Adrenal gland (tissue), 12 donors: ENCODE data around the gene NUDT21. TPM values are rescaled to one million over a fixed set of nuclear protein-coding genes. Genes with fewer than 3 reads are reported as not detected.
"Not testable (repeated sequence)": the region's sequence is repeated elsewhere in the genome, so short reads cannot be mapped to it uniquely, and the experiment has no call there.

Experiments used
- DNase-seq, 7 donors: peaks; one replicate each; pipeline ENCODE4 v3.0.0-alpha.2; 2019 to 2020
- H3K27ac ChIP-seq, 5 donors: fragments of 200-600 bp; sonication (generic) in 4 of 5; 1 replicate in 3 of 5; 2 replicates in 2 of 5; pipeline versions ENCODE4 v1.5.1 to v1.8.0; 2016 to 2020; ENCODE audit warnings: mild to moderate bottlenecking in 1 of 5
- H3K27me3 ChIP-seq: fragments of 200-600 bp; 2 replicates; pipeline ENCODE4 v1.8.0; 2021
- H3K36me3 ChIP-seq, 2 donors: fragments of 200-600 bp; replicated peaks in 1 of 2; 1 replicate in 1 of 2; 2 replicates in 1 of 2; pipeline versions ENCODE4 v1.5.1 to v1.8.0; 2018 to 2022
- H3K4me1 ChIP-seq, 2 donors: fragments of 200-600 bp; replicated peaks in 1 of 2; 1 replicate in 1 of 2; 2 replicates in 1 of 2; pipeline versions ENCODE4 v1.5.1 to v1.8.0; 2018 to 2021
- H3K4me3 ChIP-seq, 4 donors: fragments of 200-600 bp; sonication (generic) in 3 of 4; one replicate each; pipeline ENCODE4 v1.5.1; 2016 to 2018
- H3K9me3 ChIP-seq, 3 donors: fragments of 200-600 bp; sonication (generic) in 1 of 3; replicated peaks in 1 of 3; 1 replicate in 2 of 3; 2 replicates in 1 of 3; pipeline versions ENCODE4 v1.5.1 to v1.8.0; 2016 to 2021
- POLR2A ChIP-seq, 2 donors: fragments of 450-650 bp; IDR thresholded peaks; one replicate each; pipeline ENCODE4 v1.6.1; 2017; ENCODE audit warnings: antibody characterized with exemption in 2 of 2, mild to moderate bottlenecking in 2 of 2, moderate library complexity in 1 of 2
- WGBS, 4 donors: extraction: QIAGEN DNeasy Blood & Tissue Kit in 2 of 4; methylation state at CpG; one replicate each; pipeline versions ENCODE4 v1.1.5 to v1.1.7; 2013 to 2017; 5-methylcytosine and 5-hydroxymethylcytosine counted together
- intact Hi-C, 2 donors: fragments of 100-400 bp; cut with DNase I; formaldehyde crosslinking; loops; one replicate each; pipeline versions ENCODE4 v1.14.1 to v1.15.0; 2022 to 2023
- polyA plus RNA-seq, 3 donors: library from polyadenylated mRNA; stranded (reverse); fragments of 200-250 nt in 2 of 3; fragments of 350-450 nt in 1 of 3; fragmentation: Illumina TruSeq in 1 of 3; extraction: RNeasy Lipid Tissue Mini Kit (QIAGEN cat#74804) in 1 of 3; gene quantifications; one replicate each; pipeline ENCODE4 v1.2.3, GENCODE V29; 2013 to 2014
- total RNA-seq, 9 donors: library from RNA; depleted of rRNA in 4 of 9; stranded (reverse); fragments of >200 nt in 4 of 9; fragments of 120-200 nt in 1 of 9; fragmentation: NEBNext Ultra II Directional in 1 of 9; extraction: Animal tissue kit (Norgen Biotek cat#: 25700) in 1 of 9; gene quantifications; one replicate each; pipeline versions ENCODE4 v1.1.0 to v1.2.4, GENCODE V29; 2013 to 2023
- TF ChIP-seq, protein P1 (sequence below), 6 experiments: fragments of 450-650 bp in 4 of 6; fragments of 200-600 bp in 2 of 6; sonication (generic) in 1 of 6; IDR thresholded peaks; 1 replicate in 5 of 6; 2 replicates in 1 of 6; pipeline versions ENCODE4 v1.5.1 to v1.8.0; 2016 to 2021; ENCODE audit warnings: antibody characterized with exemption in 6 of 6, mild to moderate bottlenecking in 2 of 6, moderate library complexity in 1 of 6
- donor health status: healthy with polysubstance abuse.
- donor health status: Bipolar disorder and iron deficiency.
- donor health status: DM: yes; HTN: yes; CAD: no.
- donor health status: DM: no; HTN: no; CAD: no.
- donor health status: DM: no; HTN: no; CAD: no.
- donor health status: DM: yes; HTN: yes; CAD: no.

Gene NUDT21
- total and polyA plus RNA-seq, 12 donors, result 20.1 to 113 (median 77.1) TPM

GRCh38 chr16:56387396-56387795, 63.7 kb downstream of the NUDT21 start:
- peaks cover 0 to 5% of the 10 kb centered on the region in 2 donors for H3K4me1 ChIP-seq
- no peak overlapping the region for H3K27ac ChIP-seq
- H3K4me3 ChIP-seq, result no peak overlapping the region
- TF ChIP-seq POLR2A (IDR thresholded peaks at IDR 0.05), result no peak
- TF ChIP-seq, protein P1, sequence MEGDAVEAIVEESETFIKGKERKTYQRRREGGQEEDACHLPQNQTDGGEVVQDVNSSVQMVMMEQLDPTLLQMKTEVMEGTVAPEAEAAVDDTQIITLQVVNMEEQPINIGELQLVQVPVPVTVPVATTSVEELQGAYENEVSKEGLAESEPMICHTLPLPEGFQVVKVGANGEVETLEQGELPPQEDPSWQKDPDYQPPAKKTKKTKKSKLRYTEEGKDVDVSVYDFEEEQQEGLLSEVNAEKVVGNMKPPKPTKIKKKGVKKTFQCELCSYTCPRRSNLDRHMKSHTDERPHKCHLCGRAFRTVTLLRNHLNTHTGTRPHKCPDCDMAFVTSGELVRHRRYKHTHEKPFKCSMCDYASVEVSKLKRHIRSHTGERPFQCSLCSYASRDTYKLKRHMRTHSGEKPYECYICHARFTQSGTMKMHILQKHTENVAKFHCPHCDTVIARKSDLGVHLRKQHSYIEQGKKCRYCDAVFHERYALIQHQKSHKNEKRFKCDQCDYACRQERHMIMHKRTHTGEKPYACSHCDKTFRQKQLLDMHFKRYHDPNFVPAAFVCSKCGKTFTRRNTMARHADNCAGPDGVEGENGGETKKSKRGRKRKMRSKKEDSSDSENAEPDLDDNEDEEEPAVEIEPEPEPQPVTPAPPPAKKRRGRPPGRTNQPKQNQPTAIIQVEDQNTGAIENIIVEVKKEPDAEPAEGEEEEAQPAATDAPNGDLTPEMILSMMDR (IDR thresholded peaks at IDR 0.05), result no peak
- intact Hi-C loops, result no loop called here
- H3K36me3 ChIP-seq, result peaks cover 0 to 45% of the 10 kb centered on the region in 2 donors
- DNase-seq, result no peak
- H3K9me3 ChIP-seq, result no peaks in the 10 kb centered on the region
- 93 to 99% (median 94%) methylated on average over 3 of the region's 3 CpGs for WGBS, 4 donors
- H3K27me3 ChIP-seq, result no peaks in the 10 kb centered on the region

DNA sequence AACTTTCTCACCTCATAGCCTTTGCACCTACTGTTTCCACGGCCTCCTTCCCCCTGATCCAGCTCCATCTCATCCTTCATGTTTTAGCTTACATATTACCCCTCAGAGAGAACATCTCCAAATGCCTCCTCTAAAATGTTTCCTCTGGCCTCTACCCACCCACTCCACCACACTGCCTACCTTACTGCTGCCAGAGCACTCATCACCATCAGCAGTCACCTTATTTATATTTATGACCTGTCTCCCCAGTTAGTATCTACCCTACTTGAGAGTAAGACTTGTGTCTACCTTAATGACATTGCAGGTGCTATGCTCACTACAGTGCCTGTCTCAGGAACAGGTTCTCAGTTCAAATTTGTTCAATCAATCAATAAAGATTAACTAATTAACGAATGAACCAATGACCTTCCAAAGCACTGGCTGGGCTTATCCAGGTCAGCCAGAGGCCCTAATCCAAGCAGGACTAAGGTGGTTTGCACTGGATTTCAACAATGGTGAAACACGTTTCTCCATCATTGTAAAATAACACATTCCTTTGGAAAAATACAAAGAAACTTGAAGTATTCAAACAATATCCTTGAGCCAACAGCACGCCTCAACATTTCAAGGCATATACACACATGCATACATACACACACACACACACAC, 66.9 kb downstream of the NUDT21 start:
- H3K27me3 ChIP-seq, result no peaks in the 10 kb centered on the region
- DNase-seq, result no peak
- no peak overlapping the region for H3K4me3 ChIP-seq
- no peak for TF ChIP-seq POLR2A (IDR thresholded peaks at IDR 0.05)
- TF ChIP-seq, protein P1 (IDR thresholded peaks at IDR 0.05), result no peak
- intact Hi-C loops, result no loop called here
- 90 to 93% (median 92%) methylated on average over 4 of the region's 4 CpGs for WGBS, 4 donors
- H3K9me3 ChIP-seq, result no peaks in the 10 kb centered on the region
- H3K4me1 ChIP-seq, result no peaks in the 10 kb centered on the region
- H3K27ac ChIP-seq, result no peak overlapping the region
- H3K36me3 ChIP-seq, result peaks cover 0 to 33% of the 10 kb centered on the region in 2 donors

- Histone ChIP-seq H3K4me3 (no peak overlapping the region), H3K27me3 (no peaks in the 10 kb centered on the region), H3K36me3 (peaks cover 0 to 21% of the 10 kb centered on the region in 2 donors), H3K27ac (no peak overlapping the region), H3K4me1 (no peaks in the 10 kb centered on the region), H3K9me3 (no peaks in the 10 kb centered on the region)
- 71 to 84% (median 77%) methylated on average over 5 of the region's 5 CpGs for WGBS, 4 donors
- TF ChIP-seq, protein P1 (IDR thresholded peaks at IDR 0.05), result no peak
- no peak for DNase-seq
- intact Hi-C loops, result no loop called here
Measured at GRCh38 chr16:56382901-56383355, 68.2 kb downstream of the NUDT21 start.

- Histone ChIP-seq H3K4me1 (no peaks in the 10 kb centered on the region), H3K4me3 (no peak overlapping the region), H3K36me3 (peaks cover 0 to 20% of the 10 kb centered on the region in 2 donors), H3K27me3 (no peaks in the 10 kb centered on the region), H3K27ac (no peak overlapping the region), H3K9me3 (no peaks in the 10 kb centered on the region)
- intact Hi-C loops, result no loop called here
- 94 to 97% (median 95%) methylated on average over 4 of the region's 4 CpGs for WGBS, 4 donors
- DNase-seq, result no peak
- TF ChIP-seq, protein P1 (IDR thresholded peaks at IDR 0.05), result no peak
- no peak for TF ChIP-seq POLR2A (IDR thresholded peaks at IDR 0.05)
Measured at GRCh38 chr16:56382459-56382858, 68.7 kb downstream of the NUDT21 start.

- H3K4me1 ChIP-seq, DNase-seq, intact Hi-C loops, H3K4me3 ChIP-seq, H3K9me3 ChIP-seq, H3K27me3 ChIP-seq, H3K27ac ChIP-seq: not testable (repeated sequence)
- peaks cover 0 to 17% of the 10 kb centered on the region in 2 donors for H3K36me3 ChIP-seq
- WGBS, 4 donors, result 94 to 98% (median 94%) methylated on average over 3 of the region's 3 CpGs
Measured at GRCh38 chr16:56380778-56381485, 70.2 kb downstream of the NUDT21 start.
